B cell (primary cell): ENCODE results near the gene TATDN2. TPM values are rescaled to one million over a fixed set of nuclear protein-coding genes. Genes with fewer than 3 reads are reported as not detected.

Experiments used
- ATAC-seq: fragments of 200-7000 bp; cut with Tn5 transposase; one replicate; pipeline ENCODE4 v1.10.0; 2021; ENCODE audit warnings: low read depth, mild to moderate bottlenecking, moderate number of reproducible peaks, moderate library complexity
- CTCF ChIA-PET: fragments of 350-600 bp; sonication (Branson Sonifier 250); formaldehyde crosslinking; loops from one replicate; lab custom pipeline; 2021; ENCODE audit warnings: antibody characterized with exemption, inconsistent platforms; lab: Charles Lee
- POLR2A ChIA-PET: fragments of 350-600 bp; sonication (Branson Sonifier 250); formaldehyde crosslinking; loops from one replicate; lab custom pipeline; 2021; ENCODE audit warnings: antibody characterized with exemption; lab: Charles Lee
- DNase-seq: peaks from one replicate; pipeline ENCODE4 v3.0.0; 2013
- H2AFZ ChIP-seq: 2 replicates; pipeline ENCODE4 v1.6.1; 2012; ENCODE audit warnings: mild to moderate bottlenecking, low read depth, low read length; ENCODE audit not compliant: insufficient read depth, poor library complexity, severe bottlenecking
- H3K27ac ChIP-seq, 2 donors: 1 replicate in 1 of 2; 2 replicates in 1 of 2; pipeline ENCODE4 v1.5.1; 2012 to 2013; ENCODE audit warnings: low read length in 2 of 2, mild to moderate bottlenecking in 2 of 2, moderate library complexity in 1 of 2
- H3K27me3 ChIP-seq, 4 experiments: fragments of 200-600 bp in 1 of 4; sonication (generic) in 1 of 4; replicated peaks in 1 of 4; 1 replicate in 2 of 4; 2 replicates in 2 of 4; pipeline versions ENCODE4 v1.6.1 to v1.7.0; 2013 to 2016; ENCODE audit warnings: low read length in 3 of 4, mild to moderate bottlenecking in 2 of 4, mixed read lengths in 1 of 4, moderate library complexity in 1 of 4; ENCODE audit not compliant: insufficient read depth in 4 of 4, control insufficient read depth in 3 of 4; ENCODE audit errors: control extremely low read depth in 1 of 4
- H3K36me3 ChIP-seq, 2 experiments: replicated peaks in 1 of 2; 1 replicate in 1 of 2; 2 replicates in 1 of 2; pipeline versions ENCODE4 v1.6.1 to v1.7.1; 2013; ENCODE audit warnings: low read length in 1 of 2; ENCODE audit not compliant: insufficient read depth in 2 of 2, control insufficient read depth in 1 of 2; ENCODE audit errors: control extremely low read depth in 1 of 2, extremely low read depth in 1 of 2
- H3K4me1 ChIP-seq, 2 donors: fragments of 200-600 bp in 1 of 2; sonication (generic) in 1 of 2; 1 replicate in 1 of 2; 2 replicates in 1 of 2; pipeline versions ENCODE4 v1.5.1 to v1.6.1; 2013 to 2017; ENCODE audit warnings: low read length in 2 of 2; ENCODE audit not compliant: control insufficient read depth in 2 of 2, insufficient read depth in 2 of 2
- H3K4me2 ChIP-seq: replicated peaks from 2 replicates; pipeline ENCODE3; 2012; ENCODE audit warnings: mild to moderate bottlenecking, low read depth, low read length; ENCODE audit not compliant: poor library complexity, severe bottlenecking
- H3K4me3 ChIP-seq, 5 experiments: fragments of 200-600 bp in 1 of 5; sonication (generic) in 1 of 5; 1 replicate in 3 of 5; 2 replicates in 2 of 5; pipeline versions ENCODE4 v1.5.1 to v1.7.0; 2011 to 2016; ENCODE audit warnings: low read length in 4 of 5, mild to moderate bottlenecking in 4 of 5, low read depth in 2 of 5, control low read depth in 1 of 5, moderate library complexity in 1 of 5; ENCODE audit not compliant: insufficient read depth in 1 of 5; ENCODE audit errors: control extremely low read depth in 1 of 5, extremely low read depth in 1 of 5
- H3K79me2 ChIP-seq: fragments of 200-600 bp; sonication (generic); one replicate; pipeline ENCODE4 v1.6.0; 2016; ENCODE audit warnings: low read length; ENCODE audit not compliant: control insufficient read depth, insufficient read depth
- H3K9ac ChIP-seq: fragments of 200-600 bp; sonication (generic); 2 replicates; pipeline ENCODE4 v1.6.1; 2017; ENCODE audit warnings: mild to moderate bottlenecking, low read length, moderate library complexity
- H3K9me3 ChIP-seq, 3 donors: one replicate each; pipeline versions ENCODE4 v1.6.1 to v1.7.1; 2013; ENCODE audit warnings: low read length in 2 of 3; ENCODE audit not compliant: control insufficient read depth in 2 of 3, insufficient read depth in 1 of 3; ENCODE audit errors: control extremely low read depth in 1 of 3
- H4K20me1 ChIP-seq: 2 replicates; pipeline ENCODE4 v1.6.0; 2012; ENCODE audit warnings: mild to moderate bottlenecking, low read length; ENCODE audit not compliant: insufficient read depth, control insufficient read depth, poor library complexity, severe bottlenecking
- H3K27ac Mint-ChIP-seq: one replicate; pipeline ENCODE4 v1.8.0; 2021; ENCODE audit warnings: mixed read lengths
- H3K27me3 Mint-ChIP-seq: one replicate; pipeline ENCODE4 v1.8.0; 2021; ENCODE audit warnings: mixed read lengths
- H3K4me1 Mint-ChIP-seq: one replicate; pipeline ENCODE4 v1.8.0; 2021; ENCODE audit warnings: mixed read lengths
- H3K4me3 Mint-ChIP-seq: one replicate; pipeline ENCODE4 v1.8.0; 2021; ENCODE audit warnings: mixed read lengths
- H3K9me3 Mint-ChIP-seq: one replicate; pipeline ENCODE4 v1.8.0; 2022; ENCODE audit warnings: mixed read lengths; ENCODE audit not compliant: insufficient read depth
- CTCF ChIP-seq: fragments of 200-600 bp; IDR thresholded peaks from one replicate; pipeline ENCODE4 v1.8.0; 2022; ENCODE audit warnings: antibody characterized with exemption, mild to moderate bottlenecking
- EZH2 ChIP-seq: IDR thresholded peaks from 2 replicates; pipeline ENCODE4 v1.6.1; 2012; ENCODE audit warnings: borderline replicate concordance, low read depth, mild to moderate bottlenecking, moderate library complexity, low read length; ENCODE audit not compliant: insufficient read depth, poor library complexity, severe bottlenecking
- WGBS: methylation state at CpG from one replicate; pipeline ENCODE4 v1.1.5; 2013; ENCODE audit warnings: missing lambda C conversion rate; ENCODE audit not compliant: insufficient coverage; 5-methylcytosine and 5-hydroxymethylcytosine counted together
- intact Hi-C: fragments of 100-400 bp; cut with micrococcal nuclease; formaldehyde crosslinking; loops from one replicate; pipeline ENCODE4 v1.10.0; 2022
- polyA plus RNA-seq: library from polyadenylated mRNA; depleted of rRNA; stranded (reverse); fragments of >200 nt; gene quantifications from 2 replicates; pipeline ENCODE4 v1.2.3, GENCODE V29; 2012
- total RNA-seq, 2 donors: library from RNA; stranded (reverse); fragments of 120-200 nt in 1 of 2; gene quantifications; 1 replicate in 1 of 2; 2 replicates in 1 of 2; pipeline versions ENCODE4 v1.2.3 to v1.2.4, GENCODE V29; 2013 to 2022

The TATDN2 gene
- total and polyA plus RNA-seq, 2 donors (not counting 1 experiment from before 2014, with no cell fraction given) = 24.7 to 62.9 TPM

DNA sequence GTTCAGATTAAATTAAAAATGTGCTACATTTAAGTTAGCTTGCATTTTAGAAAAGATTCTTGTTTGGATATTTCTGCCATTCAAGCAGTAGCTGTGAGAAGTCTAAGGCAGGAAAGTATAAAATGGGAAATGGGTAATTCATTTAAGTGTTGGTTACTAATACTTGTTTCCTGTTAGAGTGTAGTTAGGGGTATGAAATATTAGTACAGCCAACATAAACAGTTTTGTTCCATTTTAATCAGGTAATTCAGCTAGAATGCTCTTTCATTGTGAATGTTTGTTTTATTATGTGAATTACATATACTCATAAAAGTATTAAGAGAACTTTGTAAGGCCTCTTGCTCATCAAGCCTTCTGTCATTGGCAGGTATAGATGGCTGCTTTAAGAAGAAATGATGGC is 19.9 kb downstream of the TATDN2 start:
- H3K27me3 ChIP-seq = no peaks in the 10 kb centered on the region
- H3K79me2 ChIP-seq = peaks cover 99% of the 10 kb centered on the region
- intact Hi-C loops = no loop called here
- H3K9me3 ChIP-seq = no peaks in the 10 kb centered on the region
- DNase-seq (no peak), ATAC-seq (no peak)
- Mint-ChIP-seq H3K27me3 (no peaks in the 10 kb centered on the region), H3K27ac (no peak overlapping the region), H3K4me3 (no peak overlapping the region), H3K4me1 (peaks cover 34% of the 10 kb centered on the region), H3K9me3 (no peaks in the 10 kb centered on the region)
- peaks cover 12 to 80% of the 10 kb centered on the region in 2 experiments for H3K36me3 ChIP-seq
- no peak overlapping the region for H2AFZ ChIP-seq
- ChIA-PET CTCF (no interaction called here), POLR2A (no interaction called here)
- H3K4me2 ChIP-seq = no peak overlapping the region
- peaks cover 7 to 9% of the 10 kb centered on the region in 2 donors for H3K4me1 ChIP-seq
- no peak overlapping the region for H3K27ac ChIP-seq
- H4K20me1 ChIP-seq = peaks cover 74% of the 10 kb centered on the region
- no peak overlapping the region for H3K9ac ChIP-seq
- no peak for TF ChIP-seq EZH2
- no peak for TF ChIP-seq CTCF
- no peak overlapping the region for H3K4me3 ChIP-seq

DNA sequence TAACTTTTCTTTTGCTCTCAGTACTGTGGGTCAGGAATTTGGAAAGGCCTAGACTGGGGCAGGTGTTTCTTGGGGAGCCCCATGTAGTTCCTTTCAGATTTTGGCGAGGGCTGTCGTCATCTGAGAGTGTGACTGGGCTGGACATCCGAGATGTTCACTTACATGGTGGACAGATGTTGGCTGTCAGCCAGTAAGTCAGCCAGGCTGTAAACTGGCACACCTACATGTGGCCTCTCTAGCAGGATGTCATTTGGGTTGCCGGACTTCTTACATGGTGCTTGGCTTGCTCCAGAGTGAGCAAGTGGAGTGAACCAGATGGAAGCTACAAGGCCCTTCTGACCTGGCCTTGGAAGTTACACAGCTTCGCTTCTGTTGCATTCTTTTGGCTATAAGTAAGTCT is 20.7 kb downstream of the TATDN2 start:
- POLR2A ChIA-PET = no interaction called here

More for the DNA sequence above, 20.7 kb downstream of the TATDN2 start:
- no peaks in the 10 kb centered on the region for H3K27me3 Mint-ChIP-seq
- H3K9ac ChIP-seq = no peak overlapping the region
- DNase-seq (no peak), ATAC-seq (no peak)
- no peak overlapping the region for H3K4me3 ChIP-seq
- no peak overlapping the region for H2AFZ ChIP-seq
- H3K4me1 ChIP-seq = peaks cover 12 to 15% of the 10 kb centered on the region in 2 donors
- H3K27me3 ChIP-seq = no peaks in the 10 kb centered on the region
- WGBS = 100% methylated on average over 5 of the region's 5 CpGs
- H3K36me3 ChIP-seq = peaks cover 10 to 77% of the 10 kb centered on the region in 2 experiments
- intact Hi-C loops = no loop called here
- H3K27ac ChIP-seq = no peak overlapping the region
- H4K20me1 ChIP-seq = peaks cover 73% of the 10 kb centered on the region
- H3K4me3 Mint-ChIP-seq = no peak overlapping the region
- no peak for TF ChIP-seq EZH2
- TF ChIP-seq CTCF = no peak
- H3K4me2 ChIP-seq = no peak overlapping the region
- CTCF ChIA-PET = interaction anchor here (1.2 kb wide), 1 partner anchor 11 kb away, joined by 3 read pairs; no protein-coding TSS in a partner anchor
- H3K27ac Mint-ChIP-seq = no peak overlapping the region
- H3K9me3 Mint-ChIP-seq = no peaks in the 10 kb centered on the region
- H3K79me2 ChIP-seq = peaks cover 99% of the 10 kb centered on the region
- peaks cover 34% of the 10 kb centered on the region for H3K4me1 Mint-ChIP-seq
- no peaks in the 10 kb centered on the region for H3K9me3 ChIP-seq
